ENCODE measurements around the gene SHF.

SHF gene

DNA sequence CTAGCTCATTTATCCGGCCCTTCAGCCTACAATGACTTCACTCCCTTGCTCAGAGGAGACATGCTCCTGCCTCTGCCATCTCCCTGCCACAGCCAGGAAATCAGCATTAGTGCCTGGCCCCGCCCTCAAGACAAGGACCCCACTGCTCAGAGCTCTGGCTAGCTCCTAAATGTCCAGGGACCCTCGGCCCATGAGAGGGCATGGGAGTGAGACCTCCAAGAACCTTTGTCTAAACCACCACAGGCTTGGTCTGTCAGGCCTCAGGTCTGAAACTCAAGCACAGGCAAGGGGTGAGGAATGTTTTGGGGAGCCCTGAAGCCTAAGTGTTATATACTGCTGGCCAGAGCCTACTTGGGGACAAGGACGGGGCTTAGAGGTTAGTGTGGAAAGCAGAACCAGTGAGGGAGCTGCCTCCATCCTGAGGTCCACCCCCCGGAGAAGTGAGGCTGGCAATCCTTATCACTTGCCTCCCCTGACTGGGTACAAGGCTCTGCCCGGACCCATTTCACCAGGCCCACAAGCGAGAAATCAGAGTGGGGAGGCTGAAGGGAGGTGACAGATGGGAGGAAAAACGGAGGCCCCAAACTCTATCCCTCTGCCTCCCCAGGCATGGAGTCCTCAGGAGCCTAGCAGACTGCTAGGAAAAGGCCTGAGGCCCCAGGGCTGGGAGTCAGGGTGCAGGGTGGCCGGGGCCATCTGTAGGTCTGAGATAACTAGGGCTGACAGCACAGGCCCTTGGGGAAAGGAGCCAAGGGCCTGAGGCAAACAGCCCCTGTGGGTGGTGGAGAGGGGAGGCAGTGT, 18.8 kb downstream of the SHF start:
- DNase-seq: no peak

GRCh38 chr15:45168286-45168685, 19.5 kb downstream of the SHF start:
- no peak for DNase-seq

GRCh38 chr15:45167631-45168205, 20.0 kb downstream of the SHF start:
- no peak for DNase-seq

- DNase-seq: peak; percentile 42
Measured at GRCh38 chr15:45166834-45167630, 20.7 kb downstream of the SHF start.

- no peak for DNase-seq
Measured at GRCh38 chr15:45165536-45165935, 22.2 kb downstream of the SHF start.

DNA sequence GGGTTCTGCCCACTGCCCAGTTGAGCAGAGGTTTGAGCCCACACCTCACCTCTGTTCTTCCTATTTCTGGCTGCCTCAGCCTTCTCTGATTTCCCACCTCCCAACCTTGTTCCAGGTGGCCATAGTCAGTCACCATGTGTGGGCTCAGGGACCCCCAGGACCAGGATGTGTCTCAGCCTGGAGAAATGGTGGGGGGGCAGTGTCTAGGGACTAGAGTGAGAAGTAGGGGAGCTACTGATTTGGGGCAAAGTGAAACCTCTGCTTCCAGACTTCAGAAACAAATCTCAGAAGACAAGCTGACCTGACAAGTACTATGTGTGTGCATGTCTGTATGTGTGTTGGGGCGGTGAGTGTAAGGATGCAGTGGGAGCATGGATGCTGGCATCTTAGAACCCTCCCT, 22.9 kb downstream of the SHF start:
- no peak for DNase-seq

GRCh38 chr15:45163508-45163856, 24.3 kb downstream of the SHF start:
- no peak for DNase-seq

- peak; percentile 49 for DNase-seq
Measured at GRCh38 chr15:45162771-45163507, 24.8 kb downstream of the SHF start.

GRCh38 chr15:45161666-45162065, 26.1 kb downstream of the SHF start:
- DNase-seq: no peak

GRCh38 chr15:45157974-45158373, 29.8 kb downstream of the SHF start:
- peak; percentile 33 for DNase-seq

DNA sequence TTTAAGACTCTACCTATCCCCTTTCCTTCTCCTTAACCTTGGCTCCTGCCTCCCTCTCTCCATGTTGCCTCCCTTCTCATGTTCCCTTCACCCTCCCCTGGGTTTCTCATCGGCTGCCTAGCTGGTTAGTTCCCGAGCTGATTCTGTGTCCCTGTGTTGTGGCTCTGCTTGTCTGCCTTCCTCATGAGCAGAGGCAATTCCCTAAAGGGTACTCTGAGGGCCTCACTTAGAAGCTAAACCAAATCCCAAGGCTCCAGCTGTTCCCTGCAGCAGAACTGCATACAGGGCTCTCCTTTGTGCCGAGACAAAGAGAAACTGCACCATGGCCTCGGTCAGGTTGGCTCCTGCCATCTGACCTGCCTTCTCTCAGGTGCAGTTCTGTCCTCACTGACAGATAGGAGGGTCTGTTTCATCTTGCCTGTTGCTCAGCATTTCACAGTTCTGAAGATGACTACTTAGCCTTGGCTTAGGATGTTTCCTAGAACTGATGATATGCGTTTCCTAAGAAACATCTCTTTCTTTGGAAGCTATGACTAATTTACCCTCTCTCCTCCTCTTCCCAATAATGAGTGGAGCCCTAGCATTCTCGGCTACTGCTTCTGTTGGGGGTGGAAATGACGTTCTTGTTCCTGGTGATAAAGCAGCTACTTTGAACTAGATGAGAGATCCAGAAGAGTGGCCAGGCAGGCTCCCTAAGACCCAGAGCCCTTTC, 30.9 kb downstream of the SHF start:
- peak; percentile 15 for DNase-seq

- DNase-seq: no peak
Measured at GRCh38 chr15:45155739-45156138, 32.0 kb downstream of the SHF start.

DNA sequence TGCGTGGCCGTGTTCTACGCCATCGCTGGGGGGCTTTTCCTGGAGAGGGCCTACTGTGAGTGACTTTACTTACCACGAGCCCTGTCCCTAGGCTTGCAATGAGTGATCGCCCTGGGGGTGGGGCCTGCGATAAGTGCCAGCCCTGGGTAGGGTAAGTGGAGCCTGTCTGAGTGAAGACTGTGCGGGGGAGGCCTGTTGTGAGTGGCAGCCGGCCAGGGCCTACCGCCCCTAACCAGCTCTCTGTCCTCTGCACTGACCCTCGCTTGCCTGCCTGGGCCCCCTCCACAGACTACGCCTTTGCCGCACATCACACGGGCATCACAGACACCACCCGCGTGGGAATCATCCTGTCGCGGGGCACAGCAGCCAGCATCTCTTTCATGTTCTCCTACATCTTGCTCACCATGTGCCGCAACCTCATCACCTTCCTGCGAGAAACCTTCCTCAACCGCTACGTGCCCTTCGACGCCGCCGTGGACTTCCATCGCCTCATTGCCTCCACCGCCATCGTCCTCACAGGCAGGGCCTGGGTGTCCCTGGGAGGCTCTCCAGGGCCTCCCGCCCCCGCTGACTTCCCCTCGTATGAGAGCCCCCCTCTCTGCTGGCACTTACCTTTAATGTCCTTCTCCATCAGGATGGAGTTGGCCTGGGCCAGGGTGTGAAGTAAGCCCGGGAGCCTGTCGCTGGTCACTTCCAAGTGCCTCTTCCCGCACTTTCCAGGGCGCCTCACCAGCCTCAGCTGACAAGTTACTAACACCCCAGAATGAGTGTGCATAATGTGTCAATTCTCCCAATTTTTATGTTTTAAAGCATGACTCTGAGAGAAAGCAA, 35.6 kb downstream of the SHF start:
- no peak for DNase-seq

- no peak for DNase-seq
Measured at GRCh38 chr15:45150997-45151396, 36.8 kb downstream of the SHF start.

DNA sequence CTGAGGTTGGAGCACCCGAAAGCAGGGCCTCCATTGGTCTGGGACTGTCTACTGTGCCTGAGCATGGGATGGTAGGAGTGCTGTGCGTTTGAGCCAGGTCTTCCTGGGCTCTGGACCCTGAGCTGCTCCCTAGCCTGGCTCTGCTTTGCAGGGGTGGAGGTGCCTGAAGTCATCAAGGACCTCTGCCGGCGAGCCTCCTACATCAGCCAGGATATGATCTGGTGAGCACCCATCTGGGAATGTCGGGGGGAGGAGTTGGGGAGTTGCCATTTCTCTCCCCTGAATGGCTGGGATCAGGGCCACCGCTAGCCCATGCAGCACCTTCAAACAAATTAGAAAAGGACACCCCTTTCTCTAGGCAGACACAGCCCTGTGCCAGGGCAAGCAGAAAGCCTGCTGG, 37.3 kb downstream of the SHF start:
- no peak for DNase-seq

GRCh38 chr15:45149060-45149459, 38.7 kb downstream of the SHF start:
- no peak for DNase-seq

- no peak for DNase-seq
Measured at GRCh38 chr15:45148076-45149059, 39.4 kb downstream of the SHF start.

- DNase-seq: no peak
Measured at GRCh38 chr15:45147606-45148005, 40.2 kb downstream of the SHF start.

DNA sequence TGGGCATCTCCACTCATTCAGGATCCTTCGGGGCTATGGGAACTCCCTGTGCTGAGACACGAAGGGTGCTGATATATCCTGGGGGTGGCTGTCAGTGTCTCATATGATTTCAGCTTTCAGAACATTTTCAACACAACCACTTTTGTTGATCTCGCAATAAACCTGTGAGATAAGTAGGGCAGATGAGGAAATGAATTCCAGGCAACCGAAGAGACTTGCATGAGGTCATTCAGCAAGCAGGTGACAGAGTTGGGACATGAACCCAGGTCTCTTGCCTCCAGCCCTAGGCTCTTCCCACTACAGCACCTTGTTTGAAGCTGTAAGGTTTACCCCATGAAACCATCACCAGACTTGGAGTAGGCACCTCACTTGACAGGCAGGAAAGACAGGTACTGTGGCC, 41.4 kb downstream of the SHF start:
- no peak for DNase-seq

GRCh38 chr15:45144775-45145174, 43.0 kb downstream of the SHF start:
- no peak for DNase-seq
